ENCODE measurements around the gene POMGNT1. TPM values are rescaled to one million over a fixed set of nuclear protein-coding genes. Genes with fewer than 3 reads are reported as not detected.

POMGNT1 gene
- total and polyA plus RNA-seq, 7 donors = 63.1 to 100 (median 81.1) TPM

DNA sequence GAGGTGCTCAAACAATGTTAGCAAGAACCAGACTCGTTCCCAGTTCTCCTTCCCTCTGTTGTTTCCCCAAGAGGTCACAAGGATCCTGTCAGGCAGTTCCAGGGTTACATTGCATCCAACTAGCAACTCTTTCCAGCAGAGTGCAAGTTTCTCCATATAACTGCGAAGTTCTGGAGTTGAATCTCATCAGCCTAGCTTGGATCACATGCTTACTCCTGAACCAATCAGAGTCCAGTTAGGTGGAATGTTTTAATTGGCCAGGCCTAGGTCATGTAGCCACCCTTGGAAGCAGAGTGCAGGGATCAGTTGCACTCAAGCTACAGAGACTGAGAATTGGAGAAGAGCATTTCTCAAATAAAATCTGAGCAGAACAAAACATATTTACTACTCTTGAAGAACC, 49.9 kb downstream of the POMGNT1 start:
- Histone ChIP-seq H3K4me1 (no peaks in the 10 kb centered on the region), H3K36me3 (ENCODE audit: insufficient read depth in 1 of 2, low read depth in 1 of 2) (no peaks in the 10 kb centered on the region), H3K9me3 (no peaks in the 10 kb centered on the region), H3K4me3 (no peak overlapping the region), H3K27me3 (ENCODE audit: insufficient read depth in 3 of 3, low read length in 2 of 3) (no peaks in the 10 kb centered on the region), H3K27ac (no peak overlapping the region)
- 41 to 57% (median 49%) methylated on average over 2 of the region's 2 CpGs for WGBS, 3 donors
- no peak for DNase-seq
- intact Hi-C loops (cut with DNase I) = no loop called here
- TF ChIP-seq, protein P1, sequence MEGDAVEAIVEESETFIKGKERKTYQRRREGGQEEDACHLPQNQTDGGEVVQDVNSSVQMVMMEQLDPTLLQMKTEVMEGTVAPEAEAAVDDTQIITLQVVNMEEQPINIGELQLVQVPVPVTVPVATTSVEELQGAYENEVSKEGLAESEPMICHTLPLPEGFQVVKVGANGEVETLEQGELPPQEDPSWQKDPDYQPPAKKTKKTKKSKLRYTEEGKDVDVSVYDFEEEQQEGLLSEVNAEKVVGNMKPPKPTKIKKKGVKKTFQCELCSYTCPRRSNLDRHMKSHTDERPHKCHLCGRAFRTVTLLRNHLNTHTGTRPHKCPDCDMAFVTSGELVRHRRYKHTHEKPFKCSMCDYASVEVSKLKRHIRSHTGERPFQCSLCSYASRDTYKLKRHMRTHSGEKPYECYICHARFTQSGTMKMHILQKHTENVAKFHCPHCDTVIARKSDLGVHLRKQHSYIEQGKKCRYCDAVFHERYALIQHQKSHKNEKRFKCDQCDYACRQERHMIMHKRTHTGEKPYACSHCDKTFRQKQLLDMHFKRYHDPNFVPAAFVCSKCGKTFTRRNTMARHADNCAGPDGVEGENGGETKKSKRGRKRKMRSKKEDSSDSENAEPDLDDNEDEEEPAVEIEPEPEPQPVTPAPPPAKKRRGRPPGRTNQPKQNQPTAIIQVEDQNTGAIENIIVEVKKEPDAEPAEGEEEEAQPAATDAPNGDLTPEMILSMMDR (IDR thresholded peaks at IDR 0.05) = no peak
- ATAC-seq = peak in 1 of 4 donors; percentile 58

Other genes with a start within 250 kb of the POMGNT1 start
- 10 to 100 TPM; 17.3 to 24.2 (median 21.2) TPM for gene PIK3R3, start 65.8 kb downstream of the POMGNT1 start, total RNA-seq
- 10 to 100 TPM in 2 of 3 donors, 1 to 10 TPM in 1; 6.7 to 17.4 (median 16.7) TPM for gene PIK3R3, start 65.8 kb downstream of the POMGNT1 start, polyA plus RNA-seq
- gene TSPAN1, start 23.3 kb downstream of the POMGNT1 start, total RNA-seq = 1 to 10 TPM; 1.2 to 5.0 (median 3.0) TPM
- gene TSPAN1, start 23.3 kb downstream of the POMGNT1 start, polyA plus RNA-seq = 10 to 100 TPM in 1 of 3 donors, 1 to 10 TPM in 2; 4.0 to 14.7 (median 4.5) TPM
- gene P3R3URF, start 21.9 kb downstream of the POMGNT1 start, total RNA-seq = not detected
- gene P3R3URF, start 21.9 kb downstream of the POMGNT1 start, polyA plus RNA-seq = not detected
- under 1 TPM; 0.29 to 0.77 (median 0.64) TPM for gene LURAP1, start 4.9 kb upstream of the POMGNT1 start, total RNA-seq
- 1 to 10 TPM in 1 of 3 donors, under 1 TPM in 2; 0.25 to 1.6 (median 0.28) TPM for gene LURAP1, start 4.9 kb upstream of the POMGNT1 start, polyA plus RNA-seq
- under 1 TPM in 1 of 4 donors, not detected in 3; 0.25 TPM for gene RAD54L, start 49.3 kb upstream of the POMGNT1 start, total RNA-seq
- under 1 TPM in 2 of 3 donors, not detected in 1; 0.08 to 0.22 TPM for gene RAD54L, start 49.3 kb upstream of the POMGNT1 start, polyA plus RNA-seq
- 10 to 100 TPM; 52.9 to 76.7 (median 60.1) TPM for gene LRRC41, start 105.2 kb upstream of the POMGNT1 start, total RNA-seq
- gene LRRC41, start 105.2 kb upstream of the POMGNT1 start, polyA plus RNA-seq = 10 to 100 TPM; 34.1 to 53.7 (median 35.9) TPM
- 100 to 1,000 TPM; 267 to 440 (median 370) TPM for gene UQCRH, start 105.3 kb upstream of the POMGNT1 start, total RNA-seq
- 1,000 to 10,000 TPM in 1 of 3 donors, 100 to 1,000 TPM in 2; 773 to 1,297 (median 800) TPM for gene UQCRH, start 105.3 kb upstream of the POMGNT1 start, polyA plus RNA-seq
- 10 to 100 TPM; 13.3 to 25.3 (median 20.9) TPM for gene NSUN4, start 142.4 kb upstream of the POMGNT1 start, total RNA-seq
- gene NSUN4, start 142.4 kb upstream of the POMGNT1 start, polyA plus RNA-seq = 10 to 100 TPM in 2 of 3 donors, 1 to 10 TPM in 1; 9.4 to 16.3 (median 10.7) TPM
- 10 to 100 TPM in 1 of 4 donors, 1 to 10 TPM in 3; 5.0 to 11.0 (median 7.6) TPM for gene FAAH, start 195.9 kb upstream of the POMGNT1 start, total RNA-seq
- gene FAAH, start 195.9 kb upstream of the POMGNT1 start, polyA plus RNA-seq = 1 to 10 TPM; 1.6 to 5.7 (median 5.1) TPM